Activated T-helper 1 cell treated with Interleukin-2 at 50 U/mL for 16 hours (primary cell): ENCODE data around the gene GJC2.
"Not testable (repeated sequence)": the region's sequence is repeated elsewhere in the genome, so short reads cannot be mapped to it uniquely, and the experiment has no call there.

Experiments
- DNase-seq: peaks from one replicate; pipeline ENCODE4 v3.0.0-alpha.2; 2020; ENCODE audit warnings: low read depth

The GJC2 gene

GRCh38 chr1:228149406-228150119 is at the start of gene GJC2:
GJC2 (plus strand) TSS chr1:228149930; CDS start chr1:228157759, 7,829 bp downstream.
- no peak for DNase-seq

DNA sequence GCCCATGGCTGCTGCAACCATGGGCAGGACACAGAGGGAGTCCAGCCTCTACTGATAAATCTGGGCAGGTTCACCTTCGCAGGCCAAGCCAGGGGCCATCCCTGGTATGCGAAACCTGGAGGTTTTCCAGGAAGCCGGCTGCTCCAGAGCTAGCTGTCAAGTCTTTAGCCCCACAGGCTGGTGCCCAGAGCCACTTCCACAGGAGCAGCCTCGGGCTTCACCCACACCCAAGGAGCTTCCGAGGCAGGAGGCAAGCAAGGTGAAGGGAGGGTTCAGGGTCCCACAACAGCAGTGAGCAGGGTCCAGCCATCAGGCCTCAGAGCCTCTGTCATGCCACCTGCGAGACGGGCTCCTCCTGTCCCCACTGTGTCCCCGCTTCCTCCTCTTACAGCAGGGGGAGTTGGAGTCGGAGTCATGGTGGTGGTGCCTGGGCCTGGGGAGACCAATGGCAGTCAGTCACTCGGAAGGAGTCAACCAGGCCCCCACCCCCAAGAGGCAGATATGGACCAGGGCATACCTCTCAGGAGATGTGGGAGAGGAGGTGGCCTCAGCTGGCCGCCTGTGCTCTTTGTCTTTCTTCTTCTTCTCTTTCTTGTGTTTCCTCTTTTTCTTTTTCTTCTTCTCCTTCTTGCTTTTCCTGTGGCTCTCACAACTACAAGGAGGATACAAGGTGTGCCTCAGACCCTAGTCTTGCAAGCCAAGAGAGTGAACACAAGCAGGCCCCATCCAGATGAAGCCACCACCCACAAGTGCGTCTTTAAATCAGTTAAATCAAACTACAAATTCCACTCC is 48.7 kb upstream of the GJC2 start:
- DNase-seq: no peak

- no peak for DNase-seq
Observed at GRCh38 chr1:228101614-228101993, 48.1 kb upstream of the GJC2 start.

DNA sequence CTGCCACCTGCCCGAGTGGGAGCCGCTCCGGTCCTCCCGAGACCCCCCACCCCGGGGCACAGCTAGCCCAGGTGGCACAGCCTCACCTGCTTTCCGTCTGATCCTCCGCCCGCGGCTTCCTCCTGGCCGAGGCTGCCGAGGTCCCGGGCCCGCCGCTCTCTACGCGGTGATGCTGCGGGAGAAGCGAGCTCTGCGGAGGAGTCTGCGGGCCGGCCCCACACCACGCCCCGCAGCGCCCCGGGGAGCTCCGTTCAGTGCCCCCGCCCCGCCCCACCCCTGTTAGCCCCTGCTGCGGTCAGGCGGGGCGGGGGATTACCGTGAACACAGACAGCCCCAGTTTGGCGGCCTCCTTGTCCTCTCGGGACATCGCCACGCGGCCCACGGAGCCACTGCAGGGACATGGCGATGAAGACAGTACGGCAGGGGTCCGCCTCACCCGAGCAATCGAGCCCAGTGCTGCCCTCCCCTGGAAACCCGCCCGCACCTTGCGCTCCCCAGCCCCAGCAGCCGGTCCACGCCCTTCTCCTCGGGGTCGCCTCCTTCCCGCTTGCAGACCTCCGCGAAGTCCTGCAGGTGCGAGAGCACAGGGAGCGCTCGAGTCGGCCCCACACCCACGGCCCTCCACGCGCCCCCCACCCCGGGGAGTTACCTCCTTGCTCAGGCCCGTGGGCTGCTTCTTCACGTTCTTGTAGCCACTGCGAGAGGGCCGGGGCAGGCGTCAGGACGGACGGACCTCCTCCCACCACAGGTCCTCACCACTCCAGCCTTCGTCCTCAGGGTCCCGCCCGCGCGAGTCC is 47.5 kb upstream of the GJC2 start:
- peak; percentile 47 for DNase-seq

GRCh38 chr1:228102791-228103620 is 46.7 kb upstream of the GJC2 start, which contains the start of gene C1orf35:
C1orf35 (minus strand) TSS chr1:228103325; CDS start chr1:228103227, 98 bp downstream.
- peak; percentile 90 for DNase-seq

DNA sequence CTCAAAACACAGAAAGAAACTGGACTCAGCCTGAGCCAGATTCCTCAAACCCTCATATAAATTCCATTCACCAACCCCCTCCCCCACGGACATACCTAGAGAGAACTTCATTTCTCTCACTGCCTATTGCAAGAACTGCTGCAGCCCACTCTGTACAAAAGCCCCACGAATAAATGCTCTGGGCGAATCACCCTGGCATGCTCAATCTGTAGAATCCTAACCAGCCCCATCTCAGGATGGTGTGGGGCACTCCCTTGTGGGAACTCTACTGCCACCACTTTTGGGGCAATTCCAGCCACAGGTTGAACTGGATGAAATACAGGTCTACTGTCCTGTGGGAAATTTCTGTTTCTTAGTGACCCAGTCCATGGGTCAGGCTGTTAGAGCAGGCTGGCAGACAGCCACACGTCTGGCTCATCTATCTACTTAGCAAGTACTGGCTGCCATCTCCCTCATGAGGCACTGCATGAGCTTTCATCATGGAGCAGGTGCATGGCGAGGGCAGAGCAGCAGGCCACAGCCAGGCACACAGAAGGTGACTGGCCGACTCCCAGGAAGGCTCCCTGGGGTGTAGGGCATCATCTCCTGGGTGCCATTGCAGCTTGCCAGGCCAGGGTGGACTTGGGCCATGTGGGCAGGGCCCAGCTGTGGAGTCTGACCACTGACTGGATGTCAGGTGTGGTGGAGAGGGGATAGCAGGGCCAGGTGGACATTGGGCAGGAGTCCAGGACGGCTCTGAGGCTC is 45.0 kb upstream of the GJC2 start:
- no peak for DNase-seq

DNA sequence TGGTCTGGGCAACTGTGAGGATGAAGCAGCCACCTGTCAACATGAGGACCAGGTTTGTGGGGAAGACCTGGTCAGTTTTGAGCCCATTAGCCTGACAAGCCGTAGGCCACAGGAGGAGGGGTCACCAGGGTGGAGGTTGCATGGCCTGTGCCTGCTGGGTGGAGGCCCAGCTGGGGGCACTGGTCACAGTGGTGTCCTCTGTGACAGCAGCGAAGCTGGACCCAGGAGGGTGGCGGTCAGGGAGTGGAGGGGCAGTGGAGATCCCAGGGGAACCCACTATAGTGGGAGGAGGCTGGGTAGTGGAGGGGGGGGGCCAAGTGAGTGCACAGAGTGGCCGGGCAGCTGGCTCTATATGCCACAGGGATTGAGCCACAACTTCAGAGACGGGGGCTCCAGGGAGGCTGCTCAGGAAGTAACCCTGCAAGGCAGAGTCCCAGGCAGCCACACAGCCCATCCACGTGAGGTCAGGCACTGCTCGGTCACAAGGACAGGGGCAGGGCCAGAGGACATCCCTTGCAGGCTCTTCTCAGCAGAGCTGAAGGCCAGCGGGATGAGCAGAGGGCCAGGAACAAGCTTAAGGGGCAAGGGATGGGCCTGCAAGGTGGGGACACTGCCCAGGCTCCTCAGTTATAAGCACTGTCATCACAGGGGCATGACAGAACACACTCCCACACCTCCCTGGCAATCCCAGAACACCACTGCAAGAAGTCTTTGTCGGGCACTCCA is 44.3 kb upstream of the GJC2 start:
- no peak for DNase-seq

GRCh38 chr1:228105996-228106799 is 43.5 kb upstream of the GJC2 start:
- no peak for DNase-seq

- DNase-seq: no peak
Observed at GRCh38 chr1:228106800-228107054, 43.0 kb upstream of the GJC2 start.

DNA sequence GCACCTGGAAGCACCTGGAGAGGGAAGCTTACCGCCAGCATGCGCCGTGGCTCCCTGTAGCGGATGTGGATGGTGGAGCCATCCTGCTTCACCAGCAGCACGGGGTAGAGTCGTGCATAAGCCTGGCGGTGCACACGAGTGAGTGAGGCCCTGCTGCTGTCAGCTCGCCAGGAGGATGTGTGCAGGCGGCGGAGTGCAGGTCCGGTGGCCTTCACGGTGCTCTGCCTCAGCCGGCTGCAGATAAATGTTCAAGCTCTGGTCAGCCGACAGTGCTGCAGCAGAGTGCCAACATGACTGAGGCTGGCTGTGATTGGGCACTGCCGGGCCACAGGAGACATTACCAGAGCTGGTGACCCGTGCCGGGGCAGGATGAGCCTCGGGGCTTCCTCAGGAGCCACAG is 42.1 kb upstream of the GJC2 start:
- DNase-seq: no peak

DNA sequence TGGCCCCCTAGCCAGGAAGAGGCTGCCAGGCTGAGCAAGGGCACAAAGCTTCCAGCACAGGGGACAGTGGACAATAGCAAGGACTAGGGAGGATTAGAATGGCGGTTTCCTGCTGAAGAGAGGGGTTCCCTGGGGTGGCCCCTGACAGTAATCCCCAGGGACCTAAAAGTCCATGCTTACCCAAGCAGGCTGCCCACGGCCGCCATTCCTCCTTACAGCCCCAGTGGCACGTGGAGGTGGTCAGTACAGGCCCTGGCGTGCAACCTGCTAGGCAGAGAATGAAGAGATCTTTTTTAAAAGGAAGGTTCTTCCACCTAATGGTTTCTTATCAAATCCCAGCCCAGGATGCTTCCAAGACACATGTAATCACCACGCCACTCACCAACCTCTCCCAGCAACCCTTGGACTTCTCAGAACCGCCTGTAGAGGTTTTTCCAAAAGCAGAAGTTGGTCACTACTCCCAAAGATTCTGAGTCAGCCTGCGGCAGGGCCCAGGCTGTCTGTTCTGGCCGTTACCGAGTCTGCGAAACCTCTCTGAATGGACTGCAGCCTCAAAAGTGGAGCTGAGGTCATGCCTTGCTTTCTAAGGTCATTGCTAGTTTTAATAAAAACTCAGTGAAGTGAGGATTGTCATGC is 41.6 kb upstream of the GJC2 start:
- no peak for DNase-seq

DNA sequence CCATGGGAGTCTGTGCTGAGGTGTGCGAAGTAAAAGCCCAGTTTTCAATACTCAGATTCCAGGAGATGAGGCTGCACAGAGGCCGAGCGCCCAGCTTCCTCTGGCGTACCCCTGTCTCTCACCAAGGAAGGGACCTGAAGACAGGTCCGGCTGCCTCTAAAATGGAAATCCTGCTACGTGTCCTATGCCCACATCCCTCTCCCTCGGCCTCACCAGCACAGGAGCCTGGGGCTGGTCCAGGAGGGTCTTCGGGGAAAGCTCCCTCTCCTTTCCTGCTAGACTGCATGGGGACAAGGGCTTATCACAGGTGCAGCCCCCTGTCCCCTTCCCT is 41.0 kb upstream of the GJC2 start:
- no peak for DNase-seq

DNA sequence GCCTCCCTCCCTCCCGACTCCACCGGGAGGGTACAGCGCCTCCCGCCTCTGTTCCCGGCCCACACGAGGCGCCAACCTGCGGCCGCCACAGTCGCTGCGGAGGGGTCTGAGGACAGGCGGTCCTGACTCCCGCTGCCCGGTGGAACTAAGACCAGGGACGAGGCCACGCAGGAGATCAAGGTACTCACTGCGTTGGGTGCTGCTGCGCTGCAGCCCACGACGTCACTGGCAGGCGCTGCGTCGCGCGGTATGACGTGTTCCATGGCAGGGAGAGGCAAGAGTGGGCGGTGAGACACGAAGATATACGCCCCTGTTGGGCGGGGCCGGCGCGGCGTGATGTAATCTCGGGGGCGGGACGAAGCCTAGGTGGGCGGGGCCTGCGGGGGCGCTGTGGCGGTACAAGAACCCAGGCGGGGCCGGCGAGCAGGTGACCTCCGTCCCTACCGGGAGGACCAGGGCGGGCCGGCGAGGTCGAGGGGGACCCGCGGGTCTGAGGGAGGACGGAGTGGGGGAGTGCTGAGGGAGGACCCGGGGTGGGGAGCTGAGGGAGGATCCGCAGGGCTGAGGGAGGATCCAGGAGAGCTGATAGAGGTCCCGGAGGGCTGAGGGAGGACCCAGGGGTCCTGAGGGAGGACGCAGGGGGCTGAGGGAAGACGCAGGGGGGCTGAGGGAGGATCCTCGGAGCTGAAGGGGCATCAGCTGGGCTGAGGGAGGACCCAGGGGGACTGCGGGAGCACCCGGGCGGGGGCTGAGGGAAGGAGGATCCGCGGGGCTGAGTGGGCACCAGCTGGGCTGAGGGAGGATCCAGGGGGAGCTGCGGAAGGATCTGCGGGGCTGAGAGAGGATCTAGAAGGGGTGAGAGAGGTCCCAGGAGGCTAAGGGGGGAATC is 40.4 kb upstream of the GJC2 start, which contains the start of gene MRPL55:
TSS of gene MRPL55 (minus strand) at position 227 of the 889 bp plus-strand sequence. CDS start 1,039 bp downstream, outside the sequence.
- peak; percentile 96 for DNase-seq

DNA sequence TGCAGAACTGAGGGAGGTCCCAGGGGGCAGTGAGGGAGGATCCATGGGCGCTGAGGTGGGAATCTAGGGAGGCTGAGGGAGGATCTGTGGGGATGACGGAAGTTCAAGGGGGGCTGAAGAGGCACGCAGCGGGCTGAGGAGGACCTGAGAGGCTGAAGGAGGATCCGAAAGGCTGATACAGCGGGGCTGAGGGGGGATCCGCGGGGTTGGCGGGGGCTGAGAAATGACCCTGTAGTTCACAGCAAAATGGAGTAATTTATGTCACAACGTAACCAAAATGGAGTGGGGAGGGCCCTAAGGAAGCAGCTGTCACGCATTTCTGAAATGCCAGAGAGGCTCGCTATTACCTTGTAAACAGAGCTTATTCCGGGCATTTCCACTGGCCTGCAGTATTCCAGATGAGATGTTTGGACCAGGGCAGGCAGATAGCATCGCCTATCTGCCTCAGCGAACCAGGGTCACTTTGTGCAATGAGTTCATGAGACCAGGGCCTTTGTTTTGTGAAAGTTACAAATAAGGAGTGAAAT is 39.7 kb upstream of the GJC2 start:
- no peak for DNase-seq

GRCh38 chr1:228110556-228110955 is 39.2 kb upstream of the GJC2 start:
- DNase-seq: no peak

DNA sequence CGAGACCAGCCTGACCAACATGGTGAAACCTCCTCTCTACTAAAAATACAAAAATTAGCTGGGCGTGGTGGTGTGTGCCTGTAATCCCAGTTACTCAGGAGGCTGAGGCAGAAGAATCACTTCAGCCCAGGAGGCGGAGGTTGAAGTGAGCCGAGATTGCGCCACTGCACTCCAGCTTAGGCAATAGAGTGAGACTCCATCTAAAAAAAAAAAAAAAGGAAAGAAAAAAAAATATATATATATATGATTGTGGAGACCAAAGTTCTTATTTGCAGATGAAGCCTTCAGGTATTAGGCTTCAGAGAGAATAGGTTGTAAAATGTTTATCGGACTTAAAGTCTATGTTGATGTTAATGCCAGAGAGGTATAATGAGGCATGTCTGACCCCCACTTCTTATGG is 38.4 kb upstream of the GJC2 start:
- not testable (repeated sequence) for DNase-seq

- DNase-seq: no peak
Observed at GRCh38 chr1:228112167-228112566, 37.6 kb upstream of the GJC2 start.

GRCh38 chr1:228112617-228113016 is 37.1 kb upstream of the GJC2 start:
- DNase-seq: no peak
